SK-N-DZ (cell line): ENCODE data around the gene PPP6R3.
"Not testable (repeated sequence)": the region's sequence is repeated elsewhere in the genome, so short reads cannot be mapped to it uniquely, and the experiment has no call there.

Experiments
- DNase-seq: peaks from one replicate; pipeline ENCODE4 v3.0.0-alpha.2; 2015; ENCODE audit warnings: low spot score

PPP6R3 gene

GRCh38 chr11:68598816-68599653, 138.5 kb downstream of the PPP6R3 start:
- no peak for DNase-seq

GRCh38 chr11:68601147-68601546, 140.6 kb downstream of the PPP6R3 start:
- no peak for DNase-seq

- DNase-seq, result no peak
Measured at GRCh38 chr11:68609761-68610160, 149.2 kb downstream of the PPP6R3 start.

GRCh38 chr11:68610452-68611116, 150.0 kb downstream of the PPP6R3 start:
- no peak for DNase-seq

GRCh38 chr11:68615657-68616056, 155.1 kb downstream of the PPP6R3 start:
- DNase-seq, result no peak

GRCh38 chr11:68617925-68618809, 157.6 kb downstream of the PPP6R3 start:
- no peak for DNase-seq

- DNase-seq, result no peak
Measured at GRCh38 chr11:68621826-68622225, 161.3 kb downstream of the PPP6R3 start.

- DNase-seq, result not testable (repeated sequence)
Measured at GRCh38 chr11:68623706-68624105, 163.2 kb downstream of the PPP6R3 start.

DNA sequence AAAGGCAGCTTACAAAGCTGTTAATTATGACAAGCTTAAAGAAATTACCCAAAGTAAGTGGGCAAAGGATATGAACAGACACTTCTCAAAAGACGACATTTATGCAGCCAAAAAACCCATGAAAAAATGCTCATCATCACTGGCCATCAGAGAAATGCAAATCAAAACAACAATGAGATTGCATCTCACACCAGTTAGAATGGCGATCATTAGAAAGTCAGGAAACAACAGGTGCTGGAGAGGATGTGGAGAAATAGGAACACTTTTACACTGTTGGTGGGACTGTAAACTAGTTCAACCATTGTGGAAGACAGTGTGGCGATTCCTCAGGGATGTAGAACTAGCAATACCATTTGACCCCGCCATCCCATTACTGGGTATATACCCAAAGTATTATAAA, 164.5 kb downstream of the PPP6R3 start:
- not testable (repeated sequence) for DNase-seq

DNA sequence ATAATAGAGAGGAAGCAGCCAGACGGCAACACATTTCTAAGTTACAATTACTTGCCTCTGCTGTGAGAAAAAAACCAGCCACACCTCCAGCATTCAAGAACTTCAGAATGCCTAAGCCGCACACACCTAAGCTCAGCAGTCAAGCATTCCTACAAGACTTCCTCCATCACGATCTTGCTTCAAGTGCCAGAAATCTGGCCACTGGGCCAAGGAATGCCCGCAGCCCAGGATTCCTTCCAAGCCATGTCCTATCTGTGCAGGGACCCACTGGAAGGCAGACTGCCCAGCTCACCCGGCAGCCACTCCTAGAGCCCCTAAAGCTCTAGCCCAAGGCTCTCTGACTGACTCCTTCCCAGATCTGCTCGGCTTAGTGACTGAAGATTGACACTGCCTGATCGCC, 165.7 kb downstream of the PPP6R3 start:
- not testable (repeated sequence) for DNase-seq

- DNase-seq, result not testable (repeated sequence)
Measured at GRCh38 chr11:68628837-68629236, 168.3 kb downstream of the PPP6R3 start.

DNA sequence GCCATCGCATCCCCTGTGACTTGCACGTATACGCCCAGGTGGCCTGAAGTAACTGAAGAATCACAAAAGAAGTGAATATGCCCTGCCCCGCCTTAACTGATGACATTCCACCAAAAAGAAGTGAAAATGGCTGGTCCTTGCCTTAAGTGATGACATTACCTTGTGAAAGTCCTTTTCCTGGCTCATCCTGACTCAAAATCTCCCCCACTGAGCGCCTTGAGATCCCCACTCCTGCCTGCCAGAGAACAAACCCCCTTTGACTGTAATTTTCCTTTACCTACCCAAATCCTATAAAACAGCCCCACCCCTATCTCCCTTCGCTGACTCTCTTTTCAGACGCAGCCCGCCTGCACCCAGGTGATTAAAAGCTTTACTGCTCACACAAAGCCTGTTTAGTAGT, 171.8 kb downstream of the PPP6R3 start:
- not testable (repeated sequence) for DNase-seq

DNA sequence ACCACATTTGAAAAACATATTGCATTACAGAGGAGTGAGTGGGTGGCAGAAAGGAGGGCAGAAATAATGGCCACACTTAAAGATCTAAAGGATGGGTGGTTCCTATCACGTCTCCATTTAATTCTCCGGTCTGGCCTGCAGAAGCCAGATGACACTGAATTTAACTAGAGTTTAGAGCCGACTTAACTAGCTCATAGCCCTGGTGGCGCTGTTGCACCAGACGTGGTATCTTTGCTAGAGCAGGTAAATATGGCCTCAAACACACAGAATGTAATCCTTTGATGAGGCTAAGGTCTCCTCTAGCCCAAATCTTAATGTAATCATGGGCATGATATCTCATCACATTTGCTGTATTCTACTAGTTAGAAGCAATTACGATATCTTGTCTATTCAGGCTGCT, 172.2 kb downstream of the PPP6R3 start:
- peak; percentile 79 for DNase-seq

DNA sequence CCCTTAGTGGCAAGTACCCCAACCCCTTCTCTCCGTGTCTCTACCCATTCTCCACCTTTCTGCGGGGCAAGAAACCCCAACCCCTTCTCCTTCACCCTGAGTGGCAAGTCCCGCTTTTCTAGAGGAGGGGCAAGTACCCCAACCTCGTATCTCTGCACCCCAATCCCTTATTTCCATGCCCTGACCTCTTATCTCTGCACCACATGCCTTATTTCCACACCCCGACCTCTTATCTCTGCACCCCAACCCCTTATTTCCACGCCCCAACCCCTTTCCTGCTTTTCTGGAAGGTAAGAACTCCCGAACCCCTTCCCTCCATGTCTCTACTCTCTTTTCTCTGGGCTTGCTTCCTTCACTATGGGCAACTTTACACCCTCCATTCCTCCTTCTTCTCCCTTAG, 174.1 kb downstream of the PPP6R3 start:
- not testable (repeated sequence) for DNase-seq

DNA sequence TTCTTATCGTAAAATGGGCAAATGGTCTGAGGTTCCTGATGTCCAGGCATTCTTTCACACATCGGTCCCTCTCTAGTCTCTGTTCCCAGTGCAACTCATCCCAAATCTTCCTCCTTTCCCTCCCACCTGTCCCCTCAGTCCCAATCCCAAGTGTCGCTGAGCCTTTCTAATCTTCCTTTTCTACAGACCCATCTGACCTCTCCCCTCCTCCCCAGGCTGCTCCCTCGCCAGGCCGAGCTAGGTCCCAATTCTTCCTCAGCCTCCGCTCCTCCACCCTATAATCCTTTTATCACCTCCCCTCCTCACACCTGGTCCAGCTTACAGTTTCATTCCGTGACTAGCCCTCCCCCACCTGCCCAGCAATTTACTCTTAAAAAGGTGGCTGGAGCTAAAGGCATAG, 174.6 kb downstream of the PPP6R3 start:
- DNase-seq, result not testable (repeated sequence)

DNA sequence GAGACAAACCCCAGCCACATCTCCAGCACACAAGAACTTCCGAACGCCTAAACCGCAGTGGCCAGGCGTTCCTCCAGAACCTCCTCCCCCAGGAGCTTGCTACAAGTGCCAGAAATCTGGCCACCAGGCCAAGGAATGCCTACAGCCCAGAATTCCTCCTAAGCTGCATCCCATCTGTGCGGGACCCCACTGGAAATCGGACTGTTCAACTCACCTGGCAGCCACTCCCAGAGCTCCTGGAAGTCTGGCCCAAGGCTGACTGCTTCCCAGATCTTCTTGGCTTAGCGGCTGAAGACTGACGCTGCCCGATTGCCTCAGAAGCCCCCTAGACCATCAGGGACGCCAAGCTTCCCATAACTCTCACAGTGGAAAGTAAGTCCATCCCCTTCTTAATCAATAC, 175.3 kb downstream of the PPP6R3 start:
- DNase-seq, result not testable (repeated sequence)

DNA sequence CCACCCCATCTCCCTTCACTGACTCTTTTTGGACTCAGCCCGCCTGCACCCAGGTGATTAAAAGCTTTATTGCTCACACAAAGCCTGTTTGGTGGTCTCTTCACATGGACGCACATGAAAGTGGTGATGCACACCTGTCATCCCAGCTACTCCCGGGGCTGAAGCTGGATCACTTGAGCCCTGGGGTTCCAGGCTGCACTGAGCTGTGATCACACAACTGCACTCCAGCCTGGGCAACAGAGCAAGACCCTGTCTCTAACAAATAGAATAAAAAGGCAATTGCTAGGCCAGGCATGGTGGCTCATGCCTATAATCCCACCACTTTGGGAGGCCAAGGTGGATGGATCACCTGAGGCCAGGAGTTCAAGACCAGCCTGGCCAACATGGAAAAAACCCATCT, 178.8 kb downstream of the PPP6R3 start:
- DNase-seq, result not testable (repeated sequence)

DNA sequence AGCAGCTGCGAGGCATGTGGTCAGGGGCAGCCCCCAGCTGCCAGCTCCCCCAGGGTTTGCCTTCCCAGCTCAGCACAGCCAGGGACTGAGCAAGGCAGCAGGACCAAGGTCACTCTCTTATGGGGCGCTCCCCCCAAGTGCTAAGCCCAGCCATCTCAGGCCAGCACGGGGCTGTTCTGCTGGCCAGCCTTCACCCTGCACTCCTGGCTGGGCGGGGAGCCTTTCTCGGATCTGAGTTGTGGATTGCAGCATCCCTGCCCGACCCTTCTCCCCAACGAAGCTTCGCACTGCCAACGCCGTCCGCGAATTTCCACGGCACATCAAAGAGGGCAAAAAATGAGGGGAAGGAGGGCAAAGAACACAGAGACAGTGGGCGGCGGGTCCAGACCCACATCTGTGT, 181.3 kb downstream of the PPP6R3 start:
- DNase-seq, result no peak

- peak; percentile 67 for DNase-seq
Measured at GRCh38 chr11:68643585-68643984, 183.0 kb downstream of the PPP6R3 start.

DNA sequence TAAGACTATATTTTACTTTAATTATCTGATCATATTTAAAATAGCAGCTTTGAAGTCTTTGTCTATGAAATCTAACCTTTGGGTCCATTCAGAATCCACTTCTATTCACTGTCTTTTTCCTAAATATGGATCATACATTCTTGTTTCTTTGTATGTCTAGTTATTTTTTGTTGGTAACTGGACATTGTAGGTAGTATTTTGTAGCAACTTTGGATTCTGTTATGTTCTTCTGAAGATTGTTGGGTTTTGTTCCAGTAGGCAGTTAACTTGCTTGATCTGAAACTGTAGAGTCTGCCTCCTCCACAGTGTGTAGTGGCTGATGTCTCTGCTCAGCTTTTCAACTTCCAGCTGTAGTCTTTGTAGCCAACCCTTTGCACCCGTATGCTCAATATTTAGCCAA, 186.3 kb downstream of the PPP6R3 start:
- no peak for DNase-seq

GRCh38 chr11:68649851-68650555, 189.5 kb downstream of the PPP6R3 start:
- no peak for DNase-seq
